ENCODE measurements around the gene TTC39C. TPM values are rescaled to one million over a fixed set of nuclear protein-coding genes. Genes with fewer than 3 reads are reported as not detected.

TTC39C gene
- total and polyA plus RNA-seq, 2 of the 8 experiments (the other 6 are each of a cell fraction or from before 2014, with no cell fraction given) = 8.1 to 79.1 TPM

- no peak overlapping the region for H3K14ac ChIP-seq (ENCODE audit: insufficient read length)
- peak; percentile 45 for FAIRE-seq
- H2BK5ac ChIP-seq (ENCODE audit: low read depth, low read length) = no peak overlapping the region
- no peak for DNase-seq (ENCODE audit: low read depth in 1 of 2, low spot score in 2 of 2)
- H2BK12ac ChIP-seq (ENCODE audit: low read depth, low read length) = no peak overlapping the region
- peaks cover 0 to 47% of the 10 kb centered on the region in 2 experiments; a peak in 2 of 4 replicates for H3K79me2 ChIP-seq (ENCODE audit: control insufficient read depth in 1 of 2, insufficient read depth in 2 of 2, low read length in 2 of 2)
- peaks cover 0 to 4% (median 2%) of the 10 kb centered on the region in 4 experiments; a peak in 4 of 7 replicates for H3K4me1 ChIP-seq (replicated peaks in 1 of 4; ENCODE audit: control insufficient read depth in 3 of 4, insufficient read depth in 4 of 4, low read length in 3 of 4)
- no peak overlapping the region for H3K56ac ChIP-seq (replicated peaks; ENCODE audit: insufficient read length, low read depth, low read length)
- no peak overlapping the region for H4K91ac ChIP-seq (replicated peaks; ENCODE audit: insufficient read length, low read length)
- no peak overlapping the region for H2AFZ ChIP-seq (ENCODE audit: low read length)
- no peak overlapping the region for H3K4me2 ChIP-seq (ENCODE audit: insufficient read depth in 1 of 2, low read depth in 2 of 2, low read length in 2 of 2)
- H3K9ac ChIP-seq (replicated peaks in 1 of 4; ENCODE audit: extremely low read depth in 1 of 4, low read depth in 3 of 4, low read length in 3 of 4) = no peak overlapping the region
- H3K4me3 ChIP-seq (ENCODE audit: extremely low read depth in 1 of 4, insufficient read depth in 2 of 4, low read depth in 3 of 4, low read length in 4 of 4) = no peak overlapping the region
- H4K20me1 ChIP-seq (replicated peaks in 1 of 2; ENCODE audit: control insufficient read depth in 1 of 2, insufficient read depth in 2 of 2, low read length in 2 of 2) = peaks cover 2 to 4% of the 10 kb centered on the region in 2 experiments
- no peak overlapping the region for H3K18ac ChIP-seq (ENCODE audit: extremely low read depth, low read length)
- H2BK120ac ChIP-seq (replicated peaks; ENCODE audit: low read depth, low read length) = no peak overlapping the region
- no peak overlapping the region for H4K5ac ChIP-seq (ENCODE audit: insufficient read length, low read depth, low read length)
- H4K8ac ChIP-seq (ENCODE audit: extremely low read depth, insufficient read depth, low read length) = no peak overlapping the region
- no peaks in the 10 kb centered on the region for H3K9me3 ChIP-seq (ENCODE audit: insufficient read depth in 2 of 2, low read depth in 1 of 2, low read length in 1 of 2)
- no peak overlapping the region for H3K23ac ChIP-seq (ENCODE audit: insufficient read length)
- POLR2A ChIA-PET (ENCODE audit: partially characterized antibody) = interaction anchor here (1.2 kb wide), 1 partner anchor 10 kb away, joined by 4 read pairs; no protein-coding TSS in a partner anchor
- H3K27me3 ChIP-seq (replicated peaks in 1 of 4; ENCODE audit: control insufficient read depth in 3 of 4, extremely low read depth in 1 of 4, insufficient read depth in 3 of 4, low read length in 3 of 4) = no peaks in the 10 kb centered on the region
- no peak overlapping the region for H2AK5ac ChIP-seq (ENCODE audit: low read depth, low read length)
- H3K79me1 ChIP-seq (ENCODE audit: low read depth, low read length) = peaks cover 7% of the 10 kb centered on the region
- 84% methylated on average over 4 of the region's 4 CpGs; no CpG with 5 or more reads in 1 of the 2 experiments for WGBS, 2 experiments (ENCODE audit: extremely low coverage in 1 of 2, insufficient coverage in 1 of 2, insufficient read length in 1 of 2, insufficient replicate concordance in 2 of 2, low coverage in 1 of 2, low lambda C conversion rate in 2 of 2, missing lambda C conversion rate in 1 of 2)
- H3K36me3 ChIP-seq (ENCODE audit: control insufficient read depth in 2 of 4, insufficient read depth in 4 of 4, low read length in 3 of 4) = no peaks in the 10 kb centered on the region
- no peak overlapping the region for H3K27ac ChIP-seq (ENCODE audit: low read depth, low read length)
- CTCF ChIA-PET (ENCODE audit: partially characterized antibody) = no interaction called here
- TF ChIP-seq MAX (IDR thresholded peaks at IDR 0.05) (no peak), KDM5A (IDR thresholded peaks at IDR 0.05; ENCODE audit: low read length) (no peak), TEAD4 (IDR thresholded peaks at IDR 0.05; ENCODE audit: low read depth, low read length) (no peak), KDM4A (IDR thresholded peaks at IDR 0.05; ENCODE audit: low read depth, low read length, severe bottlenecking) (no peak), SAP30 (IDR thresholded peaks at IDR 0.05; ENCODE audit: insufficient read depth, insufficient replicate concordance, low read length) (no peak), ATF2 (IDR thresholded peaks at IDR 0.05; ENCODE audit: low read length) (no peak), TBP (IDR thresholded peaks at IDR 0.05; ENCODE audit: low read depth, low read length) (no peak), POU5F1 (IDR thresholded peaks at IDR 0.05; ENCODE audit: low read depth, low read length) (no peak), SRF (IDR thresholded peaks at IDR 0.05; ENCODE audit: low read depth, low read length) (no peak), SIRT6 (IDR thresholded peaks at IDR 0.05; ENCODE audit: low read length) (no peak), NRF1 (IDR thresholded peaks at IDR 0.05; ENCODE audit: low read depth, low read length) (no peak), FOSL1 (IDR thresholded peaks at IDR 0.05; ENCODE audit: insufficient read depth, low read depth, low read length) (no peak)
- no peak overlapping the region for H2BK15ac ChIP-seq (ENCODE audit: low read length)
- H3K4ac ChIP-seq (replicated peaks; ENCODE audit: insufficient read length, low read depth, low read length) = no peak overlapping the region
- no peaks in the 10 kb centered on the region for H3K23me2 ChIP-seq (ENCODE audit: low read depth, low read length)
- no peak overlapping the region for H2BK20ac ChIP-seq (ENCODE audit: low read length)
These were observed 38.7 kb downstream of the TTC39C start for GRCh38 chr18:24053211-24053610.

Data from H1 (cell line).